ENCODE results near the gene ZNF80.

ZNF80 gene

GRCh38 chr3:114214542-114215341 lies 22.6 kb downstream of the ZNF80 start:
- Mint-ChIP-seq H3K4me3 (no peak overlapping the region), H3K36me3 (peaks cover 0 to 2% of the 10 kb centered on the region in 2 donors), H3K4me1 (peaks cover 19 to 37% of the 10 kb centered on the region in 2 donors), H3K9me3 (no peaks in the 10 kb centered on the region), H3K27me3 (no peaks in the 10 kb centered on the region), H3K27ac (no peak overlapping the region)
- ATAC-seq (replicated peaks) (peak; percentile 5 to 16), DNase-seq (no peak)

- peak; percentile 77 to 80 for ATAC-seq (replicated peaks)
- no peaks in the 10 kb centered on the region for H3K27me3 Mint-ChIP-seq
- no peak overlapping the region for H3K27ac Mint-ChIP-seq
- H3K36me3 Mint-ChIP-seq = peaks cover 0 to 2% of the 10 kb centered on the region in 2 donors
- H3K4me3 Mint-ChIP-seq = no peak overlapping the region
- H3K4me1 Mint-ChIP-seq = peaks cover 21 to 32% of the 10 kb centered on the region in 2 donors
- H3K9me3 Mint-ChIP-seq = no peaks in the 10 kb centered on the region
- DNase-seq = peak; percentile 84
Measured at GRCh38 chr3:114213627-114214541, 23.5 kb downstream of the ZNF80 start.

GRCh38 chr3:114213292-114213626 lies 24.1 kb downstream of the ZNF80 start:
- no peak for DNase-seq
- no peak overlapping the region for H3K4me3 Mint-ChIP-seq
- ATAC-seq (replicated peaks) = no peak

GRCh38 chr3:114212646-114213045 lies 24.7 kb downstream of the ZNF80 start:
- H3K9me3 Mint-ChIP-seq = no peaks in the 10 kb centered on the region
- ATAC-seq (replicated peaks) (no peak), DNase-seq (no peak)
- H3K4me1 Mint-ChIP-seq = peaks cover 27 to 34% of the 10 kb centered on the region in 2 donors
- no peaks in the 10 kb centered on the region for H3K27me3 Mint-ChIP-seq
- peaks cover 0 to 2% of the 10 kb centered on the region in 2 donors for H3K36me3 Mint-ChIP-seq
- H3K27ac Mint-ChIP-seq = no peak overlapping the region
- H3K4me3 Mint-ChIP-seq = peak overlapping the region in 1 of 2 donors; percentile 26

More at GRCh38 chr3:114213292-114213626, 24.1 kb downstream of the ZNF80 start:
- Mint-ChIP-seq H3K27me3 (no peaks in the 10 kb centered on the region), H3K4me1 (peaks cover 27 to 28% of the 10 kb centered on the region in 2 donors), H3K27ac (no peak overlapping the region), H3K9me3 (no peaks in the 10 kb centered on the region), H3K36me3 (peaks cover 0 to 2% of the 10 kb centered on the region in 2 donors)

GRCh38 chr3:114207768-114208167 lies 29.6 kb downstream of the ZNF80 start:
- no peaks in the 10 kb centered on the region for H3K36me3 Mint-ChIP-seq

GRCh38 chr3:114206342-114206741 lies 31.0 kb downstream of the ZNF80 start:
- Mint-ChIP-seq H3K27me3 (no peaks in the 10 kb centered on the region), H3K4me3 (no peak overlapping the region), H3K27ac (no peak overlapping the region), H3K9me3 (no peaks in the 10 kb centered on the region), H3K36me3 (no peaks in the 10 kb centered on the region), H3K4me1 (peaks cover 10 to 28% of the 10 kb centered on the region in 2 donors)
- no peak for ATAC-seq (replicated peaks)
- no peak for DNase-seq

More at GRCh38 chr3:114207768-114208167, 29.6 kb downstream of the ZNF80 start:
- no peaks in the 10 kb centered on the region for H3K9me3 Mint-ChIP-seq
- H3K27ac Mint-ChIP-seq = no peak overlapping the region
- H3K4me3 Mint-ChIP-seq = no peak overlapping the region
- peak; percentile 99 for ATAC-seq (replicated peaks)
- DNase-seq = peak; percentile 49
- H3K4me1 Mint-ChIP-seq = peaks cover 19 to 41% of the 10 kb centered on the region in 2 donors
- H3K27me3 Mint-ChIP-seq = no peaks in the 10 kb centered on the region

- Mint-ChIP-seq H3K4me3 (no peak overlapping the region), H3K36me3 (no peaks in the 10 kb centered on the region), H3K4me1 (peaks cover 8 to 28% of the 10 kb centered on the region in 2 donors), H3K9me3 (no peaks in the 10 kb centered on the region), H3K27ac (no peak overlapping the region), H3K27me3 (no peaks in the 10 kb centered on the region)
- no peak for DNase-seq
- no peak for ATAC-seq (replicated peaks)
Measured at GRCh38 chr3:114205541-114205940, 31.8 kb downstream of the ZNF80 start.

- Mint-ChIP-seq H3K9me3 (no peaks in the 10 kb centered on the region), H3K27ac (no peak overlapping the region), H3K4me1 (no peaks in the 10 kb centered on the region), H3K4me3 (no peak overlapping the region), H3K27me3 (no peaks in the 10 kb centered on the region), H3K36me3 (no peaks in the 10 kb centered on the region)
- DNase-seq = no peak
- no peak for ATAC-seq (replicated peaks)
Measured at GRCh38 chr3:114194750-114195149, 42.6 kb downstream of the ZNF80 start.

- DNase-seq (no peak), ATAC-seq (replicated peaks) (no peak)
- no peaks in the 10 kb centered on the region for H3K36me3 Mint-ChIP-seq
- H3K4me3 Mint-ChIP-seq = no peak overlapping the region
- no peaks in the 10 kb centered on the region for H3K27me3 Mint-ChIP-seq
- H3K9me3 Mint-ChIP-seq = no peaks in the 10 kb centered on the region
- no peaks in the 10 kb centered on the region for H3K4me1 Mint-ChIP-seq
- no peak overlapping the region for H3K27ac Mint-ChIP-seq
Measured at GRCh38 chr3:114192136-114192535, 45.2 kb downstream of the ZNF80 start.

GRCh38 chr3:114186501-114186900 lies 50.9 kb downstream of the ZNF80 start:
- Mint-ChIP-seq H3K27ac (no peak overlapping the region), H3K4me1 (no peaks in the 10 kb centered on the region), H3K9me3 (peaks cover 11 to 12% of the 10 kb centered on the region in 2 donors), H3K36me3 (peaks cover 1 to 4% of the 10 kb centered on the region in 2 donors), H3K4me3 (no peak overlapping the region), H3K27me3 (no peaks in the 10 kb centered on the region)
- DNase-seq (no peak), ATAC-seq (replicated peaks) (no peak)

Data from stimulated activated naive B cell treated with anti-CD40 and anti-IgM and Interleukin-4, amounts not matched to agents 10 μg/mL and 1 μg/mL and 100 μg/mL, for 72 hours (primary cell).